IPS DF 6.9 (cell line): Measurements from ENCODE around the gene ACVR1.

Experiments used
- DNase-seq: peaks from one replicate; pipeline ENCODE4 v3.0.0-alpha.2; 2013; ENCODE audit warnings: low read depth, low spot score
- H3K27ac ChIP-seq: one replicate; pipeline ENCODE4 v1.5.1; 2013; ENCODE audit warnings: low read length, control low read depth
- H3K27me3 ChIP-seq: 2 replicates; pipeline ENCODE4 v1.6.1; 2013; ENCODE audit warnings: mild to moderate bottlenecking, low read length; ENCODE audit not compliant: control insufficient read depth, insufficient read depth
- H3K36me3 ChIP-seq: 2 replicates; pipeline ENCODE4 v1.6.1; 2013; ENCODE audit warnings: low read length; ENCODE audit not compliant: control insufficient read depth, insufficient read depth
- H3K4me1 ChIP-seq: 2 replicates; pipeline ENCODE4 v1.6.1; 2013; ENCODE audit warnings: low read length; ENCODE audit not compliant: control insufficient read depth, insufficient read depth
- H3K4me3 ChIP-seq: 2 replicates; pipeline ENCODE4 v1.5.1; 2013; ENCODE audit warnings: mild to moderate bottlenecking, low read length
- H3K9me3 ChIP-seq: 2 replicates; pipeline ENCODE4 v1.6.1; 2013; ENCODE audit warnings: low read length, inconsistent platforms; ENCODE audit not compliant: control insufficient read depth, insufficient read depth
- WGBS: extraction: QIAGEN DNeasy Blood & Tissue Kit; methylation state at CpG from one replicate; pipeline ENCODE4 v1.1.7; 2013; ENCODE audit warnings: mixed read lengths, missing lambda C conversion rate; ENCODE audit not compliant: insufficient read length, insufficient coverage; 5-methylcytosine and 5-hydroxymethylcytosine counted together

ACVR1 gene

DNA sequence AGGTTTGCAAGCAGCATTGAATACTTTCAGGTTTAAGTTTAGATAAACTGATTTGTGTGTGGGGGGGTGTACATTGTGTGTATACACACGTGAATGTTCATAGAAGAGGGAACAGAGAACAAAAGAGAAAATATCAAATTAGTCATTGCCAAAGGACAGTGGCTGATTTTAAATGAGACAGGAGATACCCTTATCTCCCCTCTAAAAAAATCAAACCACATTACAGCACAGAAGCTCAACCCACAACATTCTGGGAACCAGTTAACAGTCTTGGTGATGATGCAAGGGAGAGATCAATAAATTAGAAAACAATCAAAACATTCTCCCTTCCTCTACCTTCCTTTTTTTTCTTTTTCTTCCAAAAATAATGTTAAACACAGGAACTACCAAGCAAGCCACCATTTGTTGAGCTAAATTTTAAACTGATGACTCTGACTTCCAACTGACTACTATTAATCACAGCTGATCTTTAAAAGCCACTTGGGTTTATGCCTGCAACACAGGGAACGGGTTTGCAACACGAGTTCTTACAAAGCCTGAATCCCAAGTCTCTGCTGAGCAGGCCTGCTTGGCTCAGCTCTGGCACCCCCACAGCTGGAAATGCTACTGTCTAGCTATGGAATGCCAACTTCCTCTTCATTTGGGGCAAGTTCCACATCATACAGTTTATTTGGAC lies 128.3 kb downstream of the ACVR1 start:
- H3K4me3 ChIP-seq = no peak overlapping the region
- WGBS = no CpG with 5 or more reads among the region's 3 CpGs
- no peaks in the 10 kb centered on the region for H3K27me3 ChIP-seq
- no peak for DNase-seq
- no peaks in the 10 kb centered on the region for H3K9me3 ChIP-seq
- peaks cover 2% of the 10 kb centered on the region; the same call in 1 of the 2 replicates for H3K36me3 ChIP-seq
- no peak overlapping the region for H3K27ac ChIP-seq
- H3K4me1 ChIP-seq = 0 out of 2 replicates have a peak, but pooled peaks cover 1% of the 10 kb centered on the region

DNA sequence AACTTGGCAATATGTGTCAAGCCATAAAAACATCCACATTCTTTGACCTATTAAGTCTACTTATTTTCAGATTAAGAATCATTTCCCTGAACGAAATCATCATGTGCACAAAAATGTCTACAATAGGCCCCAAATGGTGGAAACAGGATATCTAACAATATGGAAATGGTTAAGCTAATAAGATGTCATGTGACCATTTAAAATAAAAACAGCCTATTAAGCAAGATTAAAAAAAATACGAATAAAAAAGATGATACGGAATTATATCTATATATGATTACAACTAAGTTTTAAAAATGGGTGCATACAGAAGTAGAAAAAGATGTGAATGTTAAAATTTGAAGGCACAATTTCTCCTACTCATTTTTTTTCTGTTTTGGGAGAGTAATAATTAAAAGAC lies 128.8 kb downstream of the ACVR1 start:
- 100% methylated on average over 2 of the region's 3 CpGs for WGBS
- no peaks in the 10 kb centered on the region for H3K9me3 ChIP-seq
- no peak overlapping the region for H3K4me3 ChIP-seq
- peaks cover 2% of the 10 kb centered on the region; the same call in 1 of the 2 replicates for H3K36me3 ChIP-seq
- DNase-seq = no peak
- H3K27ac ChIP-seq = no peak overlapping the region
- H3K27me3 ChIP-seq = no peaks in the 10 kb centered on the region
- H3K4me1 ChIP-seq = 0 out of 2 replicates have a peak, but pooled peaks cover 1% of the 10 kb centered on the region

GRCh38 chr2:157746234-157746950 lies 129.7 kb downstream of the ACVR1 start:
- no peaks in the 10 kb centered on the region for H3K4me1 ChIP-seq
- no peak overlapping the region for H3K27ac ChIP-seq
- WGBS = 100% methylated on average over 2 of the region's 12 CpGs
- H3K27me3 ChIP-seq = no peaks in the 10 kb centered on the region
- no peak overlapping the region for H3K4me3 ChIP-seq
- peaks cover 2% of the 10 kb centered on the region; the same call in 1 of the 2 replicates for H3K36me3 ChIP-seq
- no peaks in the 10 kb centered on the region for H3K9me3 ChIP-seq
- no peak for DNase-seq

DNA sequence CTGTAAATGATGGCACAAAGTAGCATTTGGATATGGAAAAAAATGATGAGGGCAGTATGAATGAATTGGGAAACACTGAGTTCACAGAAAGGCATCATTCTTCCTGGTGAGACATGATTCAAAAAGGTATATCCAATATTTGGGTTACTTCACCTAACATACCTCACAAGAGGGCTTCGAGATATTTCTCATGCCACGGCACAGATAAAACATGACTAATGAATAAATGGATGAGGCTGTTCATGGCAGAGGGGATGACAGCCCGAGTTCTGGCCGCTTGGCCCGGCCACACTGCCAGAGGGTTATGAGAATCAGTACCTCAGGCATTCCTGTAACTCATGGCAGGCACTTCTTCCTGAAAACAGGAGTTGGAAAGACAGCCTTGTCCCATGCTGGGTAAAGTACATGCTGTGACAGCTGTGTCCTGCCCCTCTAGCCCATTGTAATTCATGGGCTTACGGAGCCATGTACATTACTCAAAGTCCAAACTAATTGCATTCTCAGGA lies 131.5 kb downstream of the ACVR1 start:
- Histone ChIP-seq H3K4me3 (no peak overlapping the region), H3K27me3 (no peaks in the 10 kb centered on the region), H3K36me3 (no peaks in the 10 kb centered on the region), H3K9me3 (no peaks in the 10 kb centered on the region), H3K4me1 (no peaks in the 10 kb centered on the region), H3K27ac (no peak overlapping the region)
- DNase-seq = no peak
- no CpG with 5 or more reads among the region's 6 CpGs for WGBS

DNA sequence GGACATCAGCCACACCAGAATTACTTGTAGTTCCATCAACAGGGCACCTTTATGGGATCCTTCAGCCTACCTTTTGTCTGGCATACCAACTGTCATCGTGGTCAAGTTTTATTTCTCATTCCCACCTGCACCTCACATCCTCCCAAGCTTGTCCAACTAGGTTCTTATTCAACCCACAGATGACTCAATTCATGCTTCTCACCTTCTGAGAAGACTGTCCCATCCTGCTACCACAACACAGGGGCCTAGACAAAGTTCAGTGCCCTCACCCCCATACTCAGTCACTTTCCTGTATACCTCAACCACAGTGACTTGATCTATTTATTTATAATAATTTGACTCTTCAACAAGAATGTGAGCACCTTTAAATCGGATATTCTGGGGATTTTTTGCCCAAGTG lies 133.1 kb downstream of the ACVR1 start:
- Histone ChIP-seq H3K4me1 (no peaks in the 10 kb centered on the region), H3K27ac (no peak overlapping the region), H3K27me3 (no peaks in the 10 kb centered on the region), H3K4me3 (no peak overlapping the region), H3K9me3 (no peaks in the 10 kb centered on the region), H3K36me3 (no peaks in the 10 kb centered on the region)
- WGBS = no CpG with 5 or more reads among the region's 2 CpGs
- DNase-seq = no peak

GRCh38 chr2:157741819-157742484 lies 134.2 kb downstream of the ACVR1 start:
- no peak for DNase-seq
- Histone ChIP-seq H3K4me1 (no peaks in the 10 kb centered on the region), H3K36me3 (peaks cover 4% of the 10 kb centered on the region; the same call in 1 of the 2 replicates), H3K9me3 (no peaks in the 10 kb centered on the region), H3K27ac (no peak overlapping the region), H3K4me3 (no peak overlapping the region), H3K27me3 (no peaks in the 10 kb centered on the region)
- WGBS = no CpG with 5 or more reads among the region's 14 CpGs

- H3K27me3 ChIP-seq = no peaks in the 10 kb centered on the region
- no peaks in the 10 kb centered on the region for H3K9me3 ChIP-seq
- peaks cover 4% of the 10 kb centered on the region; the same call in 1 of the 2 replicates for H3K36me3 ChIP-seq
- no peak for DNase-seq
- H3K4me3 ChIP-seq = no peak overlapping the region
- H3K4me1 ChIP-seq = no peaks in the 10 kb centered on the region
- no CpG with 5 or more reads among the region's 2 CpGs for WGBS
- H3K27ac ChIP-seq = no peak overlapping the region
Observed at GRCh38 chr2:157737656-157738055, 138.5 kb downstream of the ACVR1 start.

GRCh38 chr2:157735532-157735931 lies 140.6 kb downstream of the ACVR1 start:
- DNase-seq = no peak
- Histone ChIP-seq H3K27me3 (no peaks in the 10 kb centered on the region), H3K4me1 (no peaks in the 10 kb centered on the region), H3K27ac (no peak overlapping the region), H3K9me3 (no peaks in the 10 kb centered on the region), H3K36me3 (peaks cover 4% of the 10 kb centered on the region; the same call in 1 of the 2 replicates), H3K4me3 (no peak overlapping the region)
- no CpG with 5 or more reads among the region's 1 CpG for WGBS

DNA sequence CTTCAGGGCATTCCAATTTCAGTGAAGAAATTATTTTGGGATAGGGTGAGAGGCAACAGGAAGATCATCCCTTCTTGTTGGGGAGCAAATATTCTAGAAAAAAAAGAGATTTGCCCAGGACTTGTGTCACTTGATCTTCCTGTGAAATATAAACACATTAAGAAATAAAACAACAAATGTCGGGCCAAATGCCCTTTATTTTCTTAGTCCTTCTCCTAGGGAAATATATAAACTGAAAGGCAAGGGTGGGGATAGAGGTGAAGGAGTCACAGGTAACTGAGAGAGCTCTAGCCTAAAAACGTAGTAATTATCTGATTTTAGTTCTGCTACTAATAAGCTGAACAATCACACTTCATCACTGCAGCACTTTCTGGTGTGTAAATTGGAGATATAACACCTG lies 142.9 kb downstream of the ACVR1 start:
- peaks cover 4% of the 10 kb centered on the region; the same call in 1 of the 2 replicates for H3K36me3 ChIP-seq
- H3K4me1 ChIP-seq = no peaks in the 10 kb centered on the region
- no peak overlapping the region for H3K4me3 ChIP-seq
- no peaks in the 10 kb centered on the region for H3K27me3 ChIP-seq
- H3K9me3 ChIP-seq = no peaks in the 10 kb centered on the region
- no peak for DNase-seq
- H3K27ac ChIP-seq = no peak overlapping the region
- WGBS = no CpG with 5 or more reads among the region's 2 CpGs

GRCh38 chr2:157732596-157732995 lies 143.5 kb downstream of the ACVR1 start:
- Histone ChIP-seq H3K36me3 (peaks cover 4% of the 10 kb centered on the region; the same call in 1 of the 2 replicates), H3K27ac (no peak overlapping the region), H3K27me3 (no peaks in the 10 kb centered on the region), H3K4me3 (no peak overlapping the region), H3K4me1 (no peaks in the 10 kb centered on the region), H3K9me3 (no peaks in the 10 kb centered on the region)
- no CpG with 5 or more reads among the region's 3 CpGs for WGBS
- DNase-seq = no peak
